Endothelial cell of umbilical vein (primary cell): ENCODE measurements around the gene SVIL.

Experiments used
- EZH2 ChIP-seq: IDR thresholded peaks from 2 replicates; pipeline ENCODE4 v1.6.1; 2012; ENCODE audit warnings: borderline replicate concordance, low read depth, mild to moderate bottlenecking, moderate library complexity, low read length, inconsistent platforms; ENCODE audit not compliant: severe bottlenecking
- FOS ChIP-seq: IDR thresholded peaks from 2 replicates; pipeline ENCODE4 v1.6.1; 2011; ENCODE audit warnings: mild to moderate bottlenecking, low read length, moderate library complexity, borderline replicate concordance; ENCODE audit not compliant: insufficient read depth
- JUN ChIP-seq: IDR thresholded peaks from 2 replicates; pipeline ENCODE4 v1.6.1; 2011; ENCODE audit warnings: borderline replicate concordance, low read depth; ENCODE audit not compliant: insufficient read length, insufficient read depth
- MAX ChIP-seq: IDR thresholded peaks from 2 replicates; pipeline ENCODE4 v1.6.1; 2011; ENCODE audit not compliant: insufficient read depth, insufficient read length
- POLR2A ChIP-seq: IDR thresholded peaks from 2 replicates; pipeline ENCODE4 v1.6.1; 2012; ENCODE audit warnings: low read depth, mild to moderate bottlenecking, control low read depth, low read length
- POLR2AphosphoS5 ChIP-seq: IDR thresholded peaks from 2 replicates; pipeline ENCODE4 v1.6.1; 2012; ENCODE audit warnings: low read depth, mild to moderate bottlenecking, control low read depth, low read length, moderate library complexity; ENCODE audit not compliant: insufficient read depth
- TF ChIP-seq, protein P1 (sequence below), 2 donors: IDR thresholded peaks; 1 replicate in 1 of 2; 2 replicates in 1 of 2; pipeline ENCODE4 v1.5.1; 2011; ENCODE audit warnings: low read length in 2 of 2, mild to moderate bottlenecking in 2 of 2, moderate library complexity in 2 of 2, control low read depth in 1 of 2, inconsistent platforms in 1 of 2, low read depth in 1 of 2; ENCODE audit not compliant: insufficient read depth in 1 of 2; ENCODE audit errors: extremely low read depth in 1 of 2

DNA sequence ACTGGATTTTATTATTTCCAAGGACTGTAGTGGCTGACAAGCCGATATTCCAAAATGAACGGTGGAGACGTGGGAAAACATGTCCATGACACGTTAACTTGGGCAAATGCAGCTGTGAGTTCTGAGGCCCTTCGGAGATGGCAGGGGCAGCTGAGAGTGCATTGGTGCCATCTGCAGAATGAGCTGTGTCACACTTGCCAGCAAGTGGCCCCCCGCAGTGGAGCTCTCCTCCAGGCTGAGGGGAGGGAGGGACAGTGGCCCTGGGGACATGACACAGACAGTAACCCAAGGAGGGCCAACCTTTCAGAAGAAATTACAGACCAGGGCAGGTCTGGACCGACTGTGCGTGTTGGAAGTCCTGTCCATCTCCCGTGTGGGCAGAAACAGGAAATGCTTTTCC, 139.4 kb downstream of the SVIL start:
- TF ChIP-seq, protein P1, sequence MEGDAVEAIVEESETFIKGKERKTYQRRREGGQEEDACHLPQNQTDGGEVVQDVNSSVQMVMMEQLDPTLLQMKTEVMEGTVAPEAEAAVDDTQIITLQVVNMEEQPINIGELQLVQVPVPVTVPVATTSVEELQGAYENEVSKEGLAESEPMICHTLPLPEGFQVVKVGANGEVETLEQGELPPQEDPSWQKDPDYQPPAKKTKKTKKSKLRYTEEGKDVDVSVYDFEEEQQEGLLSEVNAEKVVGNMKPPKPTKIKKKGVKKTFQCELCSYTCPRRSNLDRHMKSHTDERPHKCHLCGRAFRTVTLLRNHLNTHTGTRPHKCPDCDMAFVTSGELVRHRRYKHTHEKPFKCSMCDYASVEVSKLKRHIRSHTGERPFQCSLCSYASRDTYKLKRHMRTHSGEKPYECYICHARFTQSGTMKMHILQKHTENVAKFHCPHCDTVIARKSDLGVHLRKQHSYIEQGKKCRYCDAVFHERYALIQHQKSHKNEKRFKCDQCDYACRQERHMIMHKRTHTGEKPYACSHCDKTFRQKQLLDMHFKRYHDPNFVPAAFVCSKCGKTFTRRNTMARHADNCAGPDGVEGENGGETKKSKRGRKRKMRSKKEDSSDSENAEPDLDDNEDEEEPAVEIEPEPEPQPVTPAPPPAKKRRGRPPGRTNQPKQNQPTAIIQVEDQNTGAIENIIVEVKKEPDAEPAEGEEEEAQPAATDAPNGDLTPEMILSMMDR (IDR thresholded peaks at IDR 0.05; ENCODE audit: extremely low read depth in 1 of 2, insufficient read depth in 1 of 2, low read depth in 1 of 2, low read length in 2 of 2) = no peak
- TF ChIP-seq EZH2 = no peak
- no peak for TF ChIP-seq POLR2AphosphoS5
- TF ChIP-seq MAX = no peak
- no peak for TF ChIP-seq POLR2A
- no peak for TF ChIP-seq FOS
- no peak for TF ChIP-seq JUN
